ENCODE measurements around the gene SLC6A20.
A peak's percentile ranks its signal among the peaks of the same experiment; 100 is the strongest.

The SLC6A20 gene

DNA sequence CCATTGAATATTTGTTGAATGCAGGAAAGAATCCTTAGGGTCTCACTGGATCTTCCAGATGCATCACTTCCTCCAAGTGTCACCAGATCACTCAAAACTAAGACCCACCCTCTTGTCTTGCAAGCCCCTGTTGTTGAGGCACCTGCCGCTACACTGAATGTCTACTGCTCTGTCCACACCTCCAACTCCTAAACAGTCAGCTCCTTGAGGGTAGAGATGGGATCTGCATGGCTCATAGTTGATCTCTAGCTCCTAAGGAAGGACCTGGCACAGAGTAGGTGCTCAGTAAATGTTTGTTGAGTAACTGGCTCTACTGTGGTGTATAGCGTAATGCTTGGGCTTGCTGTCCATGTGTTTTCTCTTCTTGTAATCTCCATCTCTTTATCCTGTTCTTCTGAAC, 8.8 kb downstream of the SLC6A20 start:
- no peak for DNase-seq (ENCODE audit: low read depth)
- H3K4me3 ChIP-seq (ENCODE audit: low read length) = no peak overlapping the region
- TF ChIP-seq, protein P1, sequence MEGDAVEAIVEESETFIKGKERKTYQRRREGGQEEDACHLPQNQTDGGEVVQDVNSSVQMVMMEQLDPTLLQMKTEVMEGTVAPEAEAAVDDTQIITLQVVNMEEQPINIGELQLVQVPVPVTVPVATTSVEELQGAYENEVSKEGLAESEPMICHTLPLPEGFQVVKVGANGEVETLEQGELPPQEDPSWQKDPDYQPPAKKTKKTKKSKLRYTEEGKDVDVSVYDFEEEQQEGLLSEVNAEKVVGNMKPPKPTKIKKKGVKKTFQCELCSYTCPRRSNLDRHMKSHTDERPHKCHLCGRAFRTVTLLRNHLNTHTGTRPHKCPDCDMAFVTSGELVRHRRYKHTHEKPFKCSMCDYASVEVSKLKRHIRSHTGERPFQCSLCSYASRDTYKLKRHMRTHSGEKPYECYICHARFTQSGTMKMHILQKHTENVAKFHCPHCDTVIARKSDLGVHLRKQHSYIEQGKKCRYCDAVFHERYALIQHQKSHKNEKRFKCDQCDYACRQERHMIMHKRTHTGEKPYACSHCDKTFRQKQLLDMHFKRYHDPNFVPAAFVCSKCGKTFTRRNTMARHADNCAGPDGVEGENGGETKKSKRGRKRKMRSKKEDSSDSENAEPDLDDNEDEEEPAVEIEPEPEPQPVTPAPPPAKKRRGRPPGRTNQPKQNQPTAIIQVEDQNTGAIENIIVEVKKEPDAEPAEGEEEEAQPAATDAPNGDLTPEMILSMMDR (conservative IDR thresholded peaks at IDR 0.05; ENCODE audit: low read depth, low read length) = no peak

DNA sequence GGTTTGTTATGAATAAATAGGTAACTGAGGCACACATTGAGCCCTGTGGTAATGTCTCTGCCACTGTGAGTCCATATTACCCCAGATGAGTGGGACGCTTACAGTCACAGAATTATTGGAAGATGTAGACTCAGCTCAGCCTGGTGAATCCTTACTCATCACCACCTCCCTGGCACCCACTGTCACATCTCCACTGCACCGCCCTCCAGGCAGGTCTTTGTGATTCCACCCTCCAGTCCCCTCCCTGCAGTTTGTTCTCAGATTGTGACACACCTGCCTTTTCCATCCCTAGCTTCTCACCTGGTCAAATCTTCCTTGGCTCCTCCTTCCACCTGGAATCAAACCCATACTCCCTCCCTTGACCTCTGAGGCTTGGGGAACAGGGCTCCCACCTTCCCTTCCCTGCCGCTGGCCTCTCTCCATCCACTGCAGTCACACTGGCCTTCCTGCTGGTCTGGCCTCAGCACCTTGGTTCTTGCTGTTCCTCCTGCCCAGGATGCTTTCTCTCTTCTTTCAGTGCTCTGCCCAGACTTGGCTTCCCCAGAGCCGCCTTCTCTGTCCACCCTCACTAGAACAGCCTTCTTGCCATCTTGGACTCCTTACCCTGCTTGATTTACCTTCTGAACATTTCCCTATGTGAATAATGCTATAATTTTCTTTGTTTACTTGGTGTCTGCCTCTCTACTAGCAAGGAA, 9.4 kb downstream of the SLC6A20 start:
- H3K4me3 ChIP-seq (ENCODE audit: low read length) = no peak overlapping the region
- TF ChIP-seq, protein P1 (conservative IDR thresholded peaks at IDR 0.05; ENCODE audit: low read depth, low read length) = no peak
- DNase-seq (ENCODE audit: low read depth) = no peak

DNA sequence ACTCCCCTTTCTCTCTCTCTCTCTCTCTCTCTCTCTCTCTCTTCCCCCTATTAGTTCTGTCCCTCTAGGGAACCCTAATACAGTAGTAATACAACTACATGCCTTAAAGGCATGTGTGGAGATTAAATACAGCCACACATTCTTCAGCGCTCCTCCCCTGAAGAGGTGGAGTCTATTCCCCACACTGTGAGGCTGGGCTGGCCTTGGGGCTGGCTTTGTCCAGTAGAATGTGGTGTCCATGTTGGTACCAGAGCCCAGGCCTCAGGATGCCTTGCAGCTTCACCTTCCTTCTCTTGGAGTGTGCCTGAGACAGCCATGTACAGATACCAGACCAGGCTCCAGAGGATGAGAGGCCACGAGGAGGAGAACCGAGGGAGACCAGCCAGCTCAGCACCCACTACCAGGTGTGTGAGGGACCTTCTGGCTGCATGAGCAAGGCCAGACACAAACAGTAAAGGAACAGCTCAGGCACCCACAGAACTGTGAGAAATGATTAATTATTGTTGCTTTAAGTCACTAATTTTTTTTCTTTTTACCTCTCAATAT, 10.7 kb downstream of the SLC6A20 start:
- no peak overlapping the region for H3K4me3 ChIP-seq (ENCODE audit: low read length)
- TF ChIP-seq, protein P1 (conservative IDR thresholded peaks at IDR 0.05; ENCODE audit: low read depth, low read length) = no peak
- no peak for DNase-seq (ENCODE audit: low read depth)

DNA sequence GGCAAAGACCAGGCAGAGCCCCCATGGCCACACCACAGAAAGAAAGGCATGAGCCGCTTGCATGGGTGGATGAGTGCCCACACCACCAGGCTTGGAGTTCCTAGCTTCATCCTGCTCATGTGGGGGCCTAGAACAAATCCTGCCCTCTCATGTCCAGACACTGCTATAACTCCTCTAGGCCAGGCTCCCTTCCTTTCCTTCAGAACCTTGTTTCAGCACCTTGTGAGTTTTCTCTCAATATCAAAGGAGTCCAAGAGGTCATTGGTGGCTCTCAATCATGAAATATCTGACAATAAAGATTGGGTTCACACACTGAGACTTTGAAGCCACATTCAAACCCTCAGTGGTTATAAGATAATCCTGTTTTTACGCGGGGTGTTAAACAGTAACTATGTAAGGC, 12.7 kb downstream of the SLC6A20 start:
- TF ChIP-seq, protein P1 (conservative IDR thresholded peaks at IDR 0.05; ENCODE audit: low read depth, low read length) = peak; percentile 11
- no peak for DNase-seq (ENCODE audit: low read depth)

DNA sequence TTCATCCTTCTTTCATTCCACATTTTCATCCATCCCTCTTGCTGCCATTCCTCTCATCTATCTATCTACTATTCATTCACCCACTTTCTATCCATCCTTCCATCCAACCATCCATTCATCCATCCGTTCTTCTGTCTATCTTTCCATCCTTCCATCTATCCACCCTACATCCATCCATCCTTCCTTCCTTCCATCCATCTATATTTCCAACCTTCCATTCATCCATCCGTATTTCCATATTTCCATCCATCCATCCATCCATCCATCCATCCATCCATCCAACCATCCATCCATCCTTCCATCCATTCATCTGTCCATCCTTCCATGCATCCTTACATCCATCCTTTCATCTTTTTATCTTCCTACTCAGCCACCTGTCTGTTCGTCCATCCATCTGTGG, 14.0 kb downstream of the SLC6A20 start:
- no peak for DNase-seq (ENCODE audit: low read depth)
- TF ChIP-seq, protein P1 (conservative IDR thresholded peaks at IDR 0.05; ENCODE audit: low read depth, low read length) = no peak
- no peak overlapping the region for H3K4me3 ChIP-seq (ENCODE audit: low read length)

More for the DNA sequence above, 12.7 kb downstream of the SLC6A20 start:
- no peak overlapping the region for H3K4me3 ChIP-seq (ENCODE audit: low read length)

DNA sequence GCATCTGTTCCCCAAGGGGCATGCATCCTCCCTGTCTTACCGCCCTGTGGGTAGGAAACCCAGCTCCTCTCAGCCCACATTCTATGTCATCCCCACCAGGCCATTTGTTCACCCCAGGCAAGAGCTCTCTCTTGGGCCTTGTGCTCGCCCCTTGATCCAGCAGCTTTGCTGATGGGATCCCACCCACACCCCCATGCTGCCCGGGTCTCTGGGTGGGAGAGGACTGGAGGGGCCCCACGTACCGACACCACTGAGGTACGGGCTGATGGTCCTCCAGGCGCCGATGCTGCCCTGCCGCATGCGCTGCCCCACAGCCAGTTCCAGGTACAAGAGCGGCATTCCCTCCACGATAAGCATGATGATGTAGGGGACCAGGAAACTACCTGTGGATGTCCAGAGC, 14.5 kb downstream of the SLC6A20 start:
- no peak overlapping the region for H3K4me3 ChIP-seq (ENCODE audit: low read length)
- TF ChIP-seq, protein P1 (conservative IDR thresholded peaks at IDR 0.05; ENCODE audit: low read depth, low read length) = no peak

DNA sequence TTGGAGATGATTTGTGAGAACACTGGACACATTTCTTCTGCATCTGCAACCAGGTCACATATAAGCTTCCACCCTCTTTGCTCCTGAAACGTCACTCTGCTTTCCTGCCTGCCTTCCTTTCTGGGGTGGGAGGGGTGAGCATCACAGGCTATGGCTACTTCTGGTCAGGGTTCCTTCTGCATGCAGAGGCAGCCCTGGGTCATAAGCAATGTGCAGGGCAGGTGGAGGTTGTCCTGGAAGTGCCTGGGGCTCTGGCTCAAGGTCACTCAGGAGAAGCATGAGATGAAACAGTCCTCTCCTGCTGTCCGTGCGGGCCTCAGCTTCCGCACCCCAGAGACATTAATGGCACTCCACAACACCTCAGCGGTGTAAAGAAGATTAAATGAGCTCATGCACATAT, 15.1 kb downstream of the SLC6A20 start:
- TF ChIP-seq, protein P1 (conservative IDR thresholded peaks at IDR 0.05; ENCODE audit: low read depth, low read length) = no peak
- no peak for DNase-seq (ENCODE audit: low read depth)
- no peak overlapping the region for H3K4me3 ChIP-seq (ENCODE audit: low read length)

More for the DNA sequence above, 14.5 kb downstream of the SLC6A20 start:
- no peak for DNase-seq (ENCODE audit: low read depth)
